Measurements from ENCODE around the gene PISD.

The PISD gene

GRCh38 chr22:31630331-31631329 lies 31.4 kb downstream of the PISD start:
- Histone ChIP-seq H4K20me1 (ENCODE audit: insufficient read depth, low read length) (no peaks in the 10 kb centered on the region), H3K4me3 (ENCODE audit: low read depth, low read length, poor library complexity, severe bottlenecking) (peak overlapping the region; percentile 60), H3K9me2 (ENCODE audit: low read depth, low read length) (no peaks in the 10 kb centered on the region), H3K27ac (ENCODE audit: low read depth, low read length, poor library complexity, severe bottlenecking) (peak overlapping the region; percentile 91), H3K27me3 (ENCODE audit: insufficient read depth, low read length) (no peaks in the 10 kb centered on the region), H3K9ac (ENCODE audit: low read length) (peak overlapping the region; percentile 70), H3K4me2 (ENCODE audit: low read length) (peak overlapping the region; percentile 79), H3K9me3 (ENCODE audit: low read length) (no peaks in the 10 kb centered on the region), H2AFZ (ENCODE audit: low read length) (no peak overlapping the region), H3F3A (ENCODE audit: insufficient read depth, low read length) (0 out of 2 replicates have a peak, but pooled peaks cover 7% of the 10 kb centered on the region), H3K4me1 (ENCODE audit: insufficient read depth, low read length, severe bottlenecking) (peaks cover 66% of the 10 kb centered on the region), H3K36me3 (ENCODE audit: insufficient read depth, low read length) (peaks cover 14% of the 10 kb centered on the region; the same call in 1 of the 2 replicates), H3K79me2 (ENCODE audit: insufficient read depth, low read length) (0 out of 2 replicates have a peak, but pooled peaks cover under 1% of the 10 kb centered on the region)
- TF ChIP-seq, protein P1, sequence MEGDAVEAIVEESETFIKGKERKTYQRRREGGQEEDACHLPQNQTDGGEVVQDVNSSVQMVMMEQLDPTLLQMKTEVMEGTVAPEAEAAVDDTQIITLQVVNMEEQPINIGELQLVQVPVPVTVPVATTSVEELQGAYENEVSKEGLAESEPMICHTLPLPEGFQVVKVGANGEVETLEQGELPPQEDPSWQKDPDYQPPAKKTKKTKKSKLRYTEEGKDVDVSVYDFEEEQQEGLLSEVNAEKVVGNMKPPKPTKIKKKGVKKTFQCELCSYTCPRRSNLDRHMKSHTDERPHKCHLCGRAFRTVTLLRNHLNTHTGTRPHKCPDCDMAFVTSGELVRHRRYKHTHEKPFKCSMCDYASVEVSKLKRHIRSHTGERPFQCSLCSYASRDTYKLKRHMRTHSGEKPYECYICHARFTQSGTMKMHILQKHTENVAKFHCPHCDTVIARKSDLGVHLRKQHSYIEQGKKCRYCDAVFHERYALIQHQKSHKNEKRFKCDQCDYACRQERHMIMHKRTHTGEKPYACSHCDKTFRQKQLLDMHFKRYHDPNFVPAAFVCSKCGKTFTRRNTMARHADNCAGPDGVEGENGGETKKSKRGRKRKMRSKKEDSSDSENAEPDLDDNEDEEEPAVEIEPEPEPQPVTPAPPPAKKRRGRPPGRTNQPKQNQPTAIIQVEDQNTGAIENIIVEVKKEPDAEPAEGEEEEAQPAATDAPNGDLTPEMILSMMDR (IDR thresholded peaks at IDR 0.05; ENCODE audit: low read length): no peak
- no peak for TF ChIP-seq EZH2 (IDR thresholded peaks at IDR 0.05; ENCODE audit: borderline replicate concordance, low read length)

GRCh38 chr22:31629741-31630184 lies 32.3 kb downstream of the PISD start:
- Histone ChIP-seq H3K4me1 (ENCODE audit: insufficient read depth, low read length, severe bottlenecking) (peaks cover 57% of the 10 kb centered on the region), H3K79me2 (ENCODE audit: insufficient read depth, low read length) (no peaks in the 10 kb centered on the region)

GRCh38 chr22:31628969-31629708 lies 32.9 kb downstream of the PISD start:
- Histone ChIP-seq H3K9ac (ENCODE audit: low read length) (no peak overlapping the region; the same call in 1 of the 2 replicates), H3K27ac (ENCODE audit: low read depth, low read length, poor library complexity, severe bottlenecking) (peak overlapping the region; percentile 91), H3K4me3 (ENCODE audit: low read depth, low read length, poor library complexity, severe bottlenecking) (peak overlapping the region; percentile 60), H2AFZ (ENCODE audit: low read length) (no peak overlapping the region), H3K4me1 (ENCODE audit: insufficient read depth, low read length, severe bottlenecking) (peaks cover 52% of the 10 kb centered on the region), H3F3A (ENCODE audit: insufficient read depth, low read length) (0 out of 2 replicates have a peak, but pooled peaks cover 7% of the 10 kb centered on the region), H3K79me2 (ENCODE audit: insufficient read depth, low read length) (no peaks in the 10 kb centered on the region), H3K36me3 (ENCODE audit: insufficient read depth, low read length) (peaks cover 20% of the 10 kb centered on the region; the same call in 1 of the 2 replicates), H3K9me3 (ENCODE audit: low read length) (no peaks in the 10 kb centered on the region), H3K27me3 (ENCODE audit: insufficient read depth, low read length) (no peaks in the 10 kb centered on the region), H4K20me1 (ENCODE audit: insufficient read depth, low read length) (no peaks in the 10 kb centered on the region), H3K9me2 (ENCODE audit: low read depth, low read length) (no peaks in the 10 kb centered on the region), H3K4me2 (ENCODE audit: low read length) (peak overlapping the region; percentile 79)
- no peak for TF ChIP-seq EZH2 (IDR thresholded peaks at IDR 0.05; ENCODE audit: borderline replicate concordance, low read length)
- TF ChIP-seq, protein P1 (IDR thresholded peaks at IDR 0.05; ENCODE audit: low read length): peak; percentile 52

More at GRCh38 chr22:31629741-31630184, 32.3 kb downstream of the PISD start:
- no peak overlapping the region for H2AFZ ChIP-seq (ENCODE audit: low read length)
- 0 out of 2 replicates have a peak, but pooled peaks cover 7% of the 10 kb centered on the region for H3F3A ChIP-seq (ENCODE audit: insufficient read depth, low read length)
- peaks cover 20% of the 10 kb centered on the region; the same call in 1 of the 2 replicates for H3K36me3 ChIP-seq (ENCODE audit: insufficient read depth, low read length)
- H3K27ac ChIP-seq (ENCODE audit: low read depth, low read length, poor library complexity, severe bottlenecking): peak overlapping the region; percentile 91
- H3K4me2 ChIP-seq (ENCODE audit: low read length): peak overlapping the region; percentile 79
- H3K9me2 ChIP-seq (ENCODE audit: low read depth, low read length): no peaks in the 10 kb centered on the region
- H3K4me3 ChIP-seq (ENCODE audit: low read depth, low read length, poor library complexity, severe bottlenecking): peak overlapping the region; percentile 60
- H3K9me3 ChIP-seq (ENCODE audit: low read length): no peaks in the 10 kb centered on the region
- TF ChIP-seq, protein P1 (IDR thresholded peaks at IDR 0.05; ENCODE audit: low read length): no peak
- TF ChIP-seq EZH2 (IDR thresholded peaks at IDR 0.05; ENCODE audit: borderline replicate concordance, low read length): no peak
- H4K20me1 ChIP-seq (ENCODE audit: insufficient read depth, low read length): no peaks in the 10 kb centered on the region
- no peaks in the 10 kb centered on the region for H3K27me3 ChIP-seq (ENCODE audit: insufficient read depth, low read length)
- H3K9ac ChIP-seq (ENCODE audit: low read length): peak overlapping the region; percentile 70
